Neural progenitor cell (in vitro differentiated cells): Measurements from ENCODE around the gene USP10. TPM values are rescaled to one million over a fixed set of nuclear protein-coding genes. Genes with fewer than 3 reads are reported as not detected.

Experiments
- DNase-seq: peaks from one replicate; pipeline ENCODE4 v3.0.0-alpha.2; 2016; ENCODE audit warnings: low spot score
- H2AFZ ChIP-seq: fragments of 200-600 bp; sonication (generic); replicated peaks from 2 replicates; pipeline ENCODE4 v1.6.1; 2016; ENCODE audit warnings: antibody characterized with exemption
- H3F3A ChIP-seq: fragments of 200-600 bp; sonication (generic); 2 replicates; pipeline ENCODE4 v1.6.1; 2016; ENCODE audit warnings: antibody characterized with exemption, low read depth
- H3K27ac ChIP-seq: fragments of 200-600 bp; sonication (generic); 2 replicates; pipeline ENCODE4 v1.5.1; 2016; ENCODE audit warnings: mild to moderate bottlenecking
- H3K27me3 ChIP-seq: fragments of 200-600 bp; sonication (generic); 2 replicates; pipeline ENCODE4 v1.6.1; 2016; ENCODE audit warnings: mild to moderate bottlenecking, moderate library complexity
- H3K36me3 ChIP-seq: fragments of 200-600 bp; sonication (generic); 2 replicates; pipeline ENCODE4 v1.5.1; 2016
- H3K4me1 ChIP-seq: fragments of 200-600 bp; sonication (generic); 2 replicates; pipeline ENCODE4 v1.6.1; 2016; ENCODE audit warnings: mixed run types
- H3K4me2 ChIP-seq: fragments of 200-600 bp; sonication (generic); 2 replicates; pipeline ENCODE4 v1.6.1; 2016
- H3K4me3 ChIP-seq: fragments of 200-600 bp; sonication (generic); 2 replicates; pipeline ENCODE4 v1.5.1; 2016
- H3K79me2 ChIP-seq: fragments of 200-600 bp; sonication (generic); 2 replicates; pipeline ENCODE4 v1.6.1; 2016; ENCODE audit warnings: low read depth
- H3K9ac ChIP-seq: fragments of 200-600 bp; sonication (generic); 2 replicates; pipeline ENCODE4 v1.6.1; 2016
- H3K9me3 ChIP-seq: fragments of 200-600 bp; sonication (generic); 2 replicates; pipeline ENCODE4 v1.5.1; 2016; ENCODE audit warnings: low read depth
- H4K20me1 ChIP-seq: fragments of 200-600 bp; sonication (generic); 2 replicates; pipeline ENCODE4 v1.6.1; 2016; ENCODE audit warnings: low read depth
- H3K27ac Mint-ChIP-seq: 3 replicates; pipeline ENCODE4 v1.8.0; 2021; ENCODE audit warnings: mixed read lengths
- H3K27me3 Mint-ChIP-seq: 2 replicates; pipeline ENCODE4 v1.8.0; 2022; ENCODE audit warnings: low read depth, mild to moderate bottlenecking, inconsistent platforms, moderate library complexity, mixed read lengths; ENCODE audit not compliant: insufficient read depth
- H3K36me3 Mint-ChIP-seq: 3 replicates; pipeline ENCODE4 v1.8.0; 2021; ENCODE audit warnings: mixed read lengths
- H3K4me1 Mint-ChIP-seq: 3 replicates; pipeline ENCODE4 v1.8.0; 2021; ENCODE audit warnings: mixed read lengths
- H3K4me3 Mint-ChIP-seq: 3 replicates; pipeline ENCODE4 v1.8.0; 2021; ENCODE audit warnings: mild to moderate bottlenecking, moderate library complexity, mixed read lengths
- H3K9me3 Mint-ChIP-seq: 3 replicates; pipeline ENCODE4 v1.8.0; 2020; ENCODE audit warnings: mixed read lengths
- EZH2 ChIP-seq: fragments of 200-600 bp; sonication (generic); IDR thresholded peaks from 2 replicates; pipeline ENCODE4 v1.6.1; 2017; ENCODE audit warnings: antibody characterized with exemption, mild to moderate bottlenecking, moderate library complexity
- EZH2phosphoT487 ChIP-seq: fragments of 200-600 bp; sonication (generic); IDR thresholded peaks from 2 replicates; pipeline ENCODE4 v1.6.1; 2017; ENCODE audit warnings: antibody characterized with exemption
- total RNA-seq: library from RNA; depleted of rRNA; stranded (reverse); fragments of >200 nt; gene quantifications from 2 replicates; pipeline ENCODE4 v1.2.3, GENCODE V29; 2015; ENCODE audit warnings: low replicate concordance
- TF ChIP-seq, protein P1 (sequence below): fragments of 200-600 bp; sonication (generic); IDR thresholded peaks from 2 replicates; pipeline ENCODE4 v1.5.1; 2017; ENCODE audit warnings: antibody characterized with exemption, mild to moderate bottlenecking

The USP10 gene
- total RNA-seq, 1 donor from 2014 or later, result 130 TPM

DNA sequence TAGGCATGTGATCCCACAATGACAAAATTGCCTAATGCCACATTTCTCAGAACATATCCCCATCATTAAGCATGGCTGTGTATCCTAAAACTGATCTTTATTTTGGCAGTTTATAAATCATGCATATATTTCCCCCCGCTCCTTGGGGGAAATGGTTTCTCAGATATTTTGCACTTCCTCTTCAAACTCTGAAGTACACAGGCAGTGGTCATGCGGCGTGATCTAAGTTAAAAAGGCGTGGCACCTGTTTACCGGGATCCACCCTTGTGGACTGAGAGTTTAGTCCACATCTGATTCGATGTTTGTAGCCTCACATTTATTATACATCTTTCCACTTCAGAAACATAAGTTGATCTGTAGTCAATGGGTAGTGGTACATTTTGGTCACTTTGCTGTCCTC is 51.4 kb downstream of the USP10 start:
- Histone ChIP-seq H3K9me3 (no peaks in the 10 kb centered on the region), H3K79me2 (peaks cover 94% of the 10 kb centered on the region), H3K27ac (no peak overlapping the region), H3F3A (peaks cover 12% of the 10 kb centered on the region), H3K27me3 (no peaks in the 10 kb centered on the region), H3K36me3 (no peaks in the 10 kb centered on the region), H4K20me1 (peaks cover 89% of the 10 kb centered on the region), H3K4me3 (no peak overlapping the region), H2AFZ (no peak overlapping the region), H3K4me2 (no peak overlapping the region), H3K4me1 (no peaks in the 10 kb centered on the region), H3K9ac (no peak overlapping the region)
- no peaks in the 10 kb centered on the region for H3K9me3 Mint-ChIP-seq
- peaks cover 8% of the 10 kb centered on the region for H3K36me3 Mint-ChIP-seq
- H3K4me1 Mint-ChIP-seq, result peaks cover 32% of the 10 kb centered on the region
- DNase-seq, result no peak
- no peak overlapping the region for H3K27ac Mint-ChIP-seq
- TF ChIP-seq EZH2phosphoT487, result no peak
- TF ChIP-seq, protein P1, sequence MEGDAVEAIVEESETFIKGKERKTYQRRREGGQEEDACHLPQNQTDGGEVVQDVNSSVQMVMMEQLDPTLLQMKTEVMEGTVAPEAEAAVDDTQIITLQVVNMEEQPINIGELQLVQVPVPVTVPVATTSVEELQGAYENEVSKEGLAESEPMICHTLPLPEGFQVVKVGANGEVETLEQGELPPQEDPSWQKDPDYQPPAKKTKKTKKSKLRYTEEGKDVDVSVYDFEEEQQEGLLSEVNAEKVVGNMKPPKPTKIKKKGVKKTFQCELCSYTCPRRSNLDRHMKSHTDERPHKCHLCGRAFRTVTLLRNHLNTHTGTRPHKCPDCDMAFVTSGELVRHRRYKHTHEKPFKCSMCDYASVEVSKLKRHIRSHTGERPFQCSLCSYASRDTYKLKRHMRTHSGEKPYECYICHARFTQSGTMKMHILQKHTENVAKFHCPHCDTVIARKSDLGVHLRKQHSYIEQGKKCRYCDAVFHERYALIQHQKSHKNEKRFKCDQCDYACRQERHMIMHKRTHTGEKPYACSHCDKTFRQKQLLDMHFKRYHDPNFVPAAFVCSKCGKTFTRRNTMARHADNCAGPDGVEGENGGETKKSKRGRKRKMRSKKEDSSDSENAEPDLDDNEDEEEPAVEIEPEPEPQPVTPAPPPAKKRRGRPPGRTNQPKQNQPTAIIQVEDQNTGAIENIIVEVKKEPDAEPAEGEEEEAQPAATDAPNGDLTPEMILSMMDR, result no peak
- no peak for TF ChIP-seq EZH2
- no peaks in the 10 kb centered on the region for H3K27me3 Mint-ChIP-seq
- H3K4me3 Mint-ChIP-seq, result no peak overlapping the region

DNA sequence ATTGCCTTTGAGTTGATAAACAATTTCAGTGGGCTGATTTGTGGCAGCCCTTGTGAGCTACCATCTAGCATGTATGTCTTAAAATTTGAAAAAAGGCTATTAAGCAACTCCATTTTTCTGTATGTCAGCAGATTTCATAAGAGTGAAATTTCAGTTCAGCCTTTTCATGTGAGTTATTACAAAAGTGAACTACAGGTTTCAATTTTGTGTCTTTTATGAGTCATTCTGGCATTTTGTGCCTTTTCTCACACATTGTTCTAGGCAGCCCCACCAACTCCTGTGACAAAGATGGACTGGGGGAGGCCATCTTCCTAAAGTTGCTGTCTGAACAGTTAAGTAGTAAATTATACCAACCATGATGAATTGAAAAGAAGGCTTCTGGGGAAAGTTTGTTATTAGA is 52.1 kb downstream of the USP10 start:
- H3F3A ChIP-seq, result peaks cover 12% of the 10 kb centered on the region
- Mint-ChIP-seq H3K36me3 (peaks cover 5% of the 10 kb centered on the region), H3K27ac (no peak overlapping the region), H3K4me3 (no peak overlapping the region), H3K4me1 (peaks cover 32% of the 10 kb centered on the region), H3K27me3 (no peaks in the 10 kb centered on the region), H3K9me3 (no peaks in the 10 kb centered on the region)
- H3K9me3 ChIP-seq, result no peaks in the 10 kb centered on the region
- H3K27ac ChIP-seq, result no peak overlapping the region
- no peaks in the 10 kb centered on the region for H3K4me1 ChIP-seq
- no peak overlapping the region for H2AFZ ChIP-seq
- peaks cover 94% of the 10 kb centered on the region for H3K79me2 ChIP-seq
- TF ChIP-seq EZH2phosphoT487 (no peak), EZH2 (no peak)
- TF ChIP-seq, protein P1, result no peak
- H3K36me3 ChIP-seq, result no peaks in the 10 kb centered on the region
- H3K4me3 ChIP-seq, result no peak overlapping the region
- no peak for DNase-seq
- H3K9ac ChIP-seq, result no peak overlapping the region
- H3K27me3 ChIP-seq, result no peaks in the 10 kb centered on the region
- H3K4me2 ChIP-seq, result no peak overlapping the region
- H4K20me1 ChIP-seq, result peaks cover 89% of the 10 kb centered on the region

DNA sequence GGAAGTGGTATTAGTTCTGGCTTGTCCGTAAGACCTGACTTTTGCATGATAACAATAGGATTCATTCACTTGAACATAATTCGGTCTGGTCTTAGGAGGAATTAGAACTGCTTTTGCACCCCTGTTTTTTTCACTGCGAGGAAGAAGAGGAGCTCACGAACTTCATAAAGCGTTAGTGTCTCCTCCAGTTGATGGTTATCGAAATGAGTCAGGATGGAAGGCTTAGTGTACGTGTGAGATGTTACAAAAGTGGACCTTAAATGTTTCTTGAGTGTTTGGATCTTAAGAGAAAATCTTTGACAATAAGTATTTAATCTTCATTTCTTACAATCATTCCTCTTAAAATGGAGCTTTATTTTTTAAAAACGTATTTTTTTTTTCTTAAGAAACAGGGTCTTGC is 52.8 kb downstream of the USP10 start:
- Mint-ChIP-seq H3K9me3 (no peaks in the 10 kb centered on the region), H3K36me3 (peaks cover 5% of the 10 kb centered on the region), H3K4me1 (peaks cover 32% of the 10 kb centered on the region), H3K4me3 (no peak overlapping the region), H3K27ac (no peak overlapping the region), H3K27me3 (no peaks in the 10 kb centered on the region)
- no peaks in the 10 kb centered on the region for H3K9me3 ChIP-seq
- peaks cover 91% of the 10 kb centered on the region for H4K20me1 ChIP-seq
- DNase-seq, result no peak
- H3K36me3 ChIP-seq, result no peaks in the 10 kb centered on the region
- H3K27ac ChIP-seq, result no peak overlapping the region
- no peak for TF ChIP-seq EZH2phosphoT487
- TF ChIP-seq, protein P1, result no peak
- no peak for TF ChIP-seq EZH2
- peaks cover 94% of the 10 kb centered on the region for H3K79me2 ChIP-seq
- H3F3A ChIP-seq, result peaks cover 12% of the 10 kb centered on the region
- no peak overlapping the region for H3K4me3 ChIP-seq
- H3K27me3 ChIP-seq, result no peaks in the 10 kb centered on the region
- no peak overlapping the region for H3K9ac ChIP-seq
- H3K4me2 ChIP-seq, result no peak overlapping the region
- no peak overlapping the region for H2AFZ ChIP-seq
- H3K4me1 ChIP-seq, result no peaks in the 10 kb centered on the region
